GM23248 (cell line): ENCODE data around the gene XRCC4. TPM values are rescaled to one million over a fixed set of nuclear protein-coding genes. Genes with fewer than 3 reads are reported as not detected.

ENCODE experiments used
- DNase-seq: peaks from one replicate; pipeline ENCODE4 v3.0.0-alpha.2; 2015
- H2AFZ ChIP-seq: fragments of 200-600 bp; sonication (generic); 2 replicates; pipeline ENCODE4 v1.6.1; 2016; ENCODE audit warnings: antibody characterized with exemption
- H3F3A ChIP-seq: fragments of 200-600 bp; sonication (generic); 2 replicates; pipeline ENCODE4 v1.6.1; 2016; ENCODE audit warnings: mild to moderate bottlenecking, antibody characterized with exemption, mixed run types; ENCODE audit not compliant: insufficient read depth
- H3K27ac ChIP-seq: fragments of 200-600 bp; sonication (generic); 2 replicates; pipeline ENCODE4 v1.5.1; 2016; ENCODE audit warnings: mild to moderate bottlenecking
- H3K27me3 ChIP-seq: fragments of 200-600 bp; sonication (generic); replicated peaks from 2 replicates; pipeline ENCODE4 v1.6.1; 2016; ENCODE audit warnings: mild to moderate bottlenecking; ENCODE audit not compliant: insufficient read depth
- H3K36me3 ChIP-seq: fragments of 200-600 bp; sonication (generic); 2 replicates; pipeline ENCODE4 v1.6.1; 2016; ENCODE audit warnings: low read depth, mild to moderate bottlenecking
- H3K4me1 ChIP-seq: fragments of 200-600 bp; sonication (generic); 2 replicates; pipeline ENCODE4 v1.6.1; 2016; ENCODE audit warnings: mild to moderate bottlenecking; ENCODE audit not compliant: insufficient read depth
- H3K4me2 ChIP-seq: fragments of 200-600 bp; sonication (generic); one replicate; pipeline ENCODE4 v1.6.1; 2016; ENCODE audit warnings: mild to moderate bottlenecking; ENCODE audit not compliant: unreplicated experiment
- H3K4me3 ChIP-seq: fragments of 200-600 bp; sonication (generic); 2 replicates; pipeline ENCODE4 v1.5.1; 2016; ENCODE audit warnings: mild to moderate bottlenecking
- H3K79me2 ChIP-seq: fragments of 200-600 bp; sonication (generic); 2 replicates; pipeline ENCODE4 v1.6.1; 2016; ENCODE audit warnings: mild to moderate bottlenecking; ENCODE audit not compliant: insufficient read depth
- H3K9ac ChIP-seq: fragments of 200-600 bp; sonication (generic); 2 replicates; pipeline ENCODE4 v1.6.1; 2016; ENCODE audit warnings: mild to moderate bottlenecking
- H3K9me2 ChIP-seq: fragments of 200-600 bp; sonication (generic); 2 replicates; pipeline ENCODE4 v1.6.1; 2016; ENCODE audit warnings: mixed run types, mild to moderate bottlenecking, moderate library complexity; ENCODE audit not compliant: insufficient read depth
- H3K9me3 ChIP-seq: fragments of 200-600 bp; sonication (generic); one replicate; pipeline ENCODE4 v1.6.1; 2017; ENCODE audit warnings: low read depth
- H4K20me1 ChIP-seq: fragments of 200-600 bp; sonication (generic); 2 replicates; pipeline ENCODE4 v1.6.0; 2016; ENCODE audit not compliant: insufficient read depth
- EZH2 ChIP-seq: fragments of 200-600 bp; sonication (generic); IDR thresholded peaks from 2 replicates; pipeline ENCODE4 v1.6.1; 2018; ENCODE audit warnings: antibody characterized with exemption, mild to moderate bottlenecking; ENCODE audit not compliant: insufficient read depth, poor library complexity, severe bottlenecking
- EZH2phosphoT487 ChIP-seq: fragments of 200-600 bp; sonication (generic); IDR thresholded peaks from 2 replicates; pipeline ENCODE4 v1.6.1; 2018; ENCODE audit warnings: antibody characterized with exemption, moderate library complexity, mild to moderate bottlenecking, low read depth; ENCODE audit not compliant: insufficient read depth
- WGBS, 2 experiments: methylation state at CpG; one replicate each; pipeline ENCODE4 v1.1.6; 2015 to 2017; ENCODE audit warnings: low lambda C conversion rate in 2 of 2, low coverage in 1 of 2; ENCODE audit errors: missing lambda C conversion rate in 2 of 2; 5-methylcytosine and 5-hydroxymethylcytosine counted together
- in situ Hi-C: fragments of 300-500 bp; cut with MboI; formaldehyde crosslinking; loops from 2 replicates; pipeline ENCODE4 v1.15.0; 2020
- polyA plus RNA-seq: library from polyadenylated mRNA; unstranded; fragments of >200 nt; fragmentation: Nextera tagmentation; extraction: Ambion mirVana; gene quantifications from 2 replicates; pipeline ENCODE4 v1.2.1, GENCODE V29; 2016
- total RNA-seq: library from RNA; depleted of rRNA; stranded (reverse); fragments of >200 nt; shearing (Covaris generic); gene quantifications from 2 replicates; pipeline ENCODE4 v1.2.3, GENCODE V29; 2014

XRCC4 gene
- total and polyA plus RNA-seq, 2 experiments from 2014 or later = 11.5 to 11.7 TPM

DNA sequence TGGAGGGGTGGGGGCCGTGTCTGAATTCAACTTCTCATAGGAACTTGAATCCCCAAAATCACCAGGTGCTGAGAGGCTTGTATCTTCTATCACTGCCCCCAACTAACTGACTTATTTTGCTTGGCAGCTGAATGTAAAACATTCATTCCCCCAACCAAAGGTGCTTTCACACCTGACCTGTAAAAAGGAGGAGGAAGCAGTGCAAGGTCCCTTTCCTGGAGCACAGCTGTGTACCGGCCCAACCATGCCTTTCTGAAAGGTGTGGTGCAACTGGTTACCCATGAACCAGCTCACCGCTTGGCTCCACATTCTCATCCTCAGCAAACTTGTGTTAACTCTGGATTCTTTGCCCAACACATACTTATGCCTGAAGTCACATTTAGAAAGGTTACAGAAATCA is 34.8 kb upstream of the XRCC4 start:
- Histone ChIP-seq H3K9me3 (no peaks in the 10 kb centered on the region), H3K27ac (no peak overlapping the region), H3K36me3 (no peaks in the 10 kb centered on the region), H3K9ac (no peak overlapping the region), H3K4me1 (no peaks in the 10 kb centered on the region), H4K20me1 (no peaks in the 10 kb centered on the region), H2AFZ (no peak overlapping the region), H3K4me3 (no peak overlapping the region), H3K79me2 (no peaks in the 10 kb centered on the region), H3K9me2 (no peaks in the 10 kb centered on the region), H3K4me2 (no peak overlapping the region), H3K27me3 (no peaks in the 10 kb centered on the region), H3F3A (no peaks in the 10 kb centered on the region)
- in situ Hi-C loops = no loop called here
- WGBS, 2 experiments = 94% methylated on average over 3 of the region's 3 CpGs
- no peak for DNase-seq
- TF ChIP-seq EZH2 (no peak), EZH2phosphoT487 (no peak)

DNA sequence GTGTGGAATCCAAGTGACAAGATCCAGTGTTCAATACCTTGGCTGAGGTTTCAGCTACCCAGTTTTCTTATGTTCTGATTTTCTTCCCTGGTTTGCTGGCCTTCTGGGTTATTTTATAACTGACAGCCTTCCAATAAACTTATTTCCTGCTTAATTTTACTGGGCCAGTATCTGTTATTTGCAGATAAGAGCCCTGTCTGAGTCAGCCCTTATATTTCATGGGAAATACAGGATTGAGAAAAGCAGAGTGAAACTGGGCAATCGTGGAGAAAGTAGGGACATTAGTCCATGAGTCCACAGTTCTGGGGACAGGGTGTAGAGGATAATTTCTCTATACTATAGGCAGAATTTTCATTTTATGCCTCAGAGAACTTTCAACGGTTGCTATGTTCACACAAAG is 32.4 kb upstream of the XRCC4 start:
- no peak for DNase-seq
- Histone ChIP-seq H3K27me3 (no peaks in the 10 kb centered on the region), H3K79me2 (no peaks in the 10 kb centered on the region), H3K27ac (no peak overlapping the region), H3K9me2 (no peaks in the 10 kb centered on the region), H3F3A (no peaks in the 10 kb centered on the region), H3K4me2 (no peak overlapping the region), H3K4me3 (no peak overlapping the region), H3K4me1 (no peaks in the 10 kb centered on the region), H4K20me1 (no peaks in the 10 kb centered on the region), H3K9me3 (no peaks in the 10 kb centered on the region), H2AFZ (no peak overlapping the region), H3K36me3 (peaks cover 8% of the 10 kb centered on the region), H3K9ac (no peak overlapping the region)
- no peak for TF ChIP-seq EZH2
- no peak for TF ChIP-seq EZH2phosphoT487
- WGBS, 2 experiments = 96 to 97% methylated on average over 2 of the region's 2 CpGs
- in situ Hi-C loops = no loop called here

DNA sequence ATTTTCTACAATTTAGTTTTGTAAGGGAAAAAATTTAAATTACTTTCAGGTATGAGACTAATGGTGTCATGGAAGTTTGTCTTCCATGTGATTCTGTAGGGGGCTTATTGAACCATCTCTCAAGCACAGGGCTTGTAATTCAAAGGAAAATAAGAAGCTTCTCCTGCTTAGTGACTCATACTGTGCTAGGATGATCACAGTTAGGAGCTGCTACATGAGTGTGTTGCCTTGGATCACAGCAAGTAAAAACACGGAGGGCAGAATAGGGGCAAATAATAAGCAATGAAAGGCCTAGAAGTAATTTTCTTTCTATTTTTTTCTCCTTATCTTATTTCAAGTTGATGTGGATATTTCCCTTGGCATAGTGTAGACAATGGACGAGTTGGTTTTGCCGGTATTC is 29.1 kb upstream of the XRCC4 start:
- WGBS, 2 experiments = 89 to 90% methylated on average over 3 of the region's 3 CpGs
- Histone ChIP-seq H4K20me1 (no peaks in the 10 kb centered on the region), H2AFZ (no peak overlapping the region), H3K9ac (no peak overlapping the region), H3K4me3 (no peak overlapping the region), H3K9me3 (no peaks in the 10 kb centered on the region), H3K9me2 (no peaks in the 10 kb centered on the region), H3K79me2 (0 out of 2 replicates have a peak, but pooled peaks cover under 1% of the 10 kb centered on the region), H3K27ac (no peak overlapping the region), H3K27me3 (no peaks in the 10 kb centered on the region), H3K4me2 (no peak overlapping the region), H3K4me1 (no peaks in the 10 kb centered on the region), H3F3A (no peaks in the 10 kb centered on the region), H3K36me3 (peaks cover 22% of the 10 kb centered on the region)
- TF ChIP-seq EZH2 (no peak), EZH2phosphoT487 (no peak)
- in situ Hi-C loops = no loop called here
- no peak for DNase-seq

DNA sequence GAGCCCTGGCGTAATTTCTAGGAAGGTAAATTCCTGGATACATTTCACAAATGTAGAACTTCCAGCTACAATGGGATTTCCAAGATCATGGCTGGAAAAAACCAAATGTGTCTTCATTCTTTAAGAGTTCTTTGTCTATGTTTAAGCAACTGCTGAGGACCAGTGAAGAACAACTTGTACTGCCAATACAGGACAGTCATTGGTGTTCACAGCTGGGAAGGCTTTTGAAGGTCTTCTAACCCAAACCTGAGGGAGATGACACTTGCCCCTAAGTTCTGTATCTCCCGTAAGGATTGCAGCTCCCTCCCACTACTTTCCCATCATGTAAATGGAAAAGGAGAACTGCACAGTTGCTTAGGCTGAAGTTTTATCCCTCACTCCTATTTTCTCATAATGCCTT is 28.5 kb upstream of the XRCC4 start:
- in situ Hi-C loops = no loop called here
- H3K9ac ChIP-seq = no peak overlapping the region
- H2AFZ ChIP-seq = no peak overlapping the region
- no peak for TF ChIP-seq EZH2
- no peak for TF ChIP-seq EZH2phosphoT487
- H3K4me3 ChIP-seq = no peak overlapping the region
- 0 out of 2 replicates have a peak, but pooled peaks cover 6% of the 10 kb centered on the region for H3K79me2 ChIP-seq
- H3F3A ChIP-seq = 0 out of 2 replicates have a peak, but pooled peaks cover 3% of the 10 kb centered on the region
- WGBS, 2 experiments = 97% methylated on average over 2 of the region's 2 CpGs
- no peaks in the 10 kb centered on the region for H3K9me3 ChIP-seq
- no peaks in the 10 kb centered on the region for H3K9me2 ChIP-seq
- no peak overlapping the region for H3K4me2 ChIP-seq
- no peaks in the 10 kb centered on the region for H4K20me1 ChIP-seq
- H3K4me1 ChIP-seq = peaks cover 4% of the 10 kb centered on the region; the same call in 1 of the 2 replicates
- H3K36me3 ChIP-seq = peaks cover 22% of the 10 kb centered on the region
- H3K27ac ChIP-seq = no peak overlapping the region
- no peak for DNase-seq
- no peaks in the 10 kb centered on the region for H3K27me3 ChIP-seq

DNA sequence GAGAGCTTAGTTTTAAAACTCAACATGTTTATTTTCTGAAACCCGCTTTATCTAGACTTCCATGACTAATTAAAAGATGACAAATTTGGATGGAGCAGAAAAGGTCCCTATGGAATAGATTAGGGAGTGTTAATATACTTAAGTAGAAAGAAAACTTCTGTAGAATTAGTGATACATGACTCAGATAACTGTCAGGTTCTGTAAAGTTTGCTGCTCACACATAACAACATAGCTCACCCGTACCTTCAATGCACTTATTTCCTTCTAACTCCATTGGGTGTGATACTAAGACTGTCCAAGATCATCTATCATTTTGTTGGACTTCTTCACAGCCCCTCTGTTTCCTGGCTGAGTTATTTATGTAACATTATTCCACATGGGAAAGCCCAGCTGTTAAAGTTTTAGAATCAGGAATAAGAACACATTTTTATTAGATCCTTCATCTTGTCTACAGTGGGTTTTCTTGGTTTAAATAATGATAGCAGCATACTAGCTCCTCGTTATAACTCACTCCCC is 27.9 kb upstream of the XRCC4 start:
- DNase-seq = no peak
- Histone ChIP-seq H3K9ac (no peak overlapping the region), H3K4me3 (no peak overlapping the region), H4K20me1 (no peaks in the 10 kb centered on the region), H3K36me3 (peaks cover 22% of the 10 kb centered on the region), H3K9me3 (no peaks in the 10 kb centered on the region), H3K4me1 (peaks cover 10% of the 10 kb centered on the region; the same call in 1 of the 2 replicates), H3K27ac (no peak overlapping the region), H2AFZ (no peak overlapping the region), H3F3A (0 out of 2 replicates have a peak, but pooled peaks cover 8% of the 10 kb centered on the region), H3K79me2 (0 out of 2 replicates have a peak, but pooled peaks cover 12% of the 10 kb centered on the region), H3K27me3 (no peaks in the 10 kb centered on the region), H3K9me2 (no peaks in the 10 kb centered on the region), H3K4me2 (no peak overlapping the region)
- TF ChIP-seq EZH2 = no peak
- TF ChIP-seq EZH2phosphoT487 = no peak
- 78 to 85% methylated on average over 3 of the region's 3 CpGs for WGBS, 2 experiments
- in situ Hi-C loops = no loop called here
